Measurements from ENCODE around the gene AREG.

GRCh38 chr4:74439952-74440351 is 5.0 kb upstream of the AREG start:
- TF ChIP-seq, protein P1, sequence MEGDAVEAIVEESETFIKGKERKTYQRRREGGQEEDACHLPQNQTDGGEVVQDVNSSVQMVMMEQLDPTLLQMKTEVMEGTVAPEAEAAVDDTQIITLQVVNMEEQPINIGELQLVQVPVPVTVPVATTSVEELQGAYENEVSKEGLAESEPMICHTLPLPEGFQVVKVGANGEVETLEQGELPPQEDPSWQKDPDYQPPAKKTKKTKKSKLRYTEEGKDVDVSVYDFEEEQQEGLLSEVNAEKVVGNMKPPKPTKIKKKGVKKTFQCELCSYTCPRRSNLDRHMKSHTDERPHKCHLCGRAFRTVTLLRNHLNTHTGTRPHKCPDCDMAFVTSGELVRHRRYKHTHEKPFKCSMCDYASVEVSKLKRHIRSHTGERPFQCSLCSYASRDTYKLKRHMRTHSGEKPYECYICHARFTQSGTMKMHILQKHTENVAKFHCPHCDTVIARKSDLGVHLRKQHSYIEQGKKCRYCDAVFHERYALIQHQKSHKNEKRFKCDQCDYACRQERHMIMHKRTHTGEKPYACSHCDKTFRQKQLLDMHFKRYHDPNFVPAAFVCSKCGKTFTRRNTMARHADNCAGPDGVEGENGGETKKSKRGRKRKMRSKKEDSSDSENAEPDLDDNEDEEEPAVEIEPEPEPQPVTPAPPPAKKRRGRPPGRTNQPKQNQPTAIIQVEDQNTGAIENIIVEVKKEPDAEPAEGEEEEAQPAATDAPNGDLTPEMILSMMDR (optimal IDR thresholded peaks at IDR 0.05 in 1 of 3, IDR thresholded peaks at IDR 0.05 in 1 of 3, conservative IDR thresholded peaks at IDR 0.05 in 1 of 3; ENCODE audit: extremely low read depth in 1 of 3, insufficient read depth in 2 of 3, low read length in 3 of 3): no peak
- TF ChIP-seq EZH2 (IDR thresholded peaks at IDR 0.05; ENCODE audit: low read length): no peak
